GM18868 (cell line): ENCODE data around the gene RGS9BP.
"Not testable (repeated sequence)": the region's sequence is repeated elsewhere in the genome, so short reads cannot be mapped to it uniquely, and the experiment has no call there.

Source experiments
- ATAC-seq: cut with Tn5 transposase; IDR thresholded peaks from one replicate; pipeline ENCODE4 v1.9.1; 2021; ENCODE audit warnings: mild to moderate bottlenecking, moderate library complexity; ENCODE audit not compliant: unreplicated experiment

RGS9BP gene

DNA sequence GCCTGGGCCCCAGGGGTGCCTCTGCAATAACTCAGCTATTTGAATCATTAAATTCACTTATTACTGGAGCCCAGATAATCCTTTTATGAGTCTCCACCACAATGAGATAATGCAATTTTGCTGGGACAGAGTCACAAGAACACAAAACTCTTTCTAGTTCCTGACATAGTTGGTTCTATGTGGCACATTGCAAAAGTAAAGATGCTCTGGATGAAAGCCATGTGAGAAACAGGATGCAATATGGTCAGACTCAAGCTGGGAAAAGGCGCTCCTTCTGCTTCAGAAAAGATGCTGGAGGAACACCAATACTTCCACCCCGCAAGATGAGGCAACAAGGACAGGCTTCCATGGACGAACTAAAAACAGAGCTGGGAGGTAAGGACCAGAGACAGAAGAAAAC is 6.3 kb upstream of the RGS9BP start:
- ATAC-seq = no peak

DNA sequence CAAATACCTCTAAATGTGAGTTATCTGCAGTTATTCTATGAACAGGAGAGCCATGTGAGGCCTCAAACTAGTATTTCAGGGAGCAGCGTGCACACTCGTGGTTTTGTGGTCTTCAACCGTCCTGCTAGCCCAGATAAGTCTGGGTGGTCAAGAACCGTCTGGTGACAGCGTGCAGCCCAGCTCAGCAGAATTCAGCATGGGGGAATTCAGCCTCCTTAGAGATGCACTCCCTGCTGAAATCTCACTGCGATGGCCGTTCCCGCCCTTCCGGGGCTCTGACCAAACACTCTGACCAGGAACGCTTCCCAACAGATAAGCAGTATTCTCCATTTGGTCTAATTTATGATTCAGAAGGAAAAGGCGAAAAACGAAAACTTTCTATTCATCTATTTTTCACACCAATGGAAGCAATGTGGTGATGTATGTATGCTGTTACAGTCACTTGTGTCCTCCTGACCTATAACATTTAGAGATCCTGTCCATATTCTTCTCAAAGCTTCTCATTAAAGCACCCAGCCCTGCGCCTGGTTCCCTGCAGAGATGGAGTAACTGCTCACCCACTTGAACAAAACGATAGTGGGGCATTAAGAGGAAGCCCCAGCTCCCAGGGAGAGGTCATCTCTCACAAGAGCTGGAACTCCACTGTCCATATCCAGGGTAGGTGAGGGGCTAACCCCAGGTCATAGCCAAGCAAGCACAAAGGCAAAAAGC is 3.6 kb upstream of the RGS9BP start:
- ATAC-seq = no peak

- ATAC-seq = no peak
Measured at GRCh38 chr19:32672841-32673240, 2.8 kb upstream of the RGS9BP start.

GRCh38 chr19:32673573-32673972 is 2.1 kb upstream of the RGS9BP start:
- ATAC-seq = no peak

GRCh38 chr19:32674153-32674930 is 1.3 kb upstream of the RGS9BP start:
- ATAC-seq = no peak

DNA sequence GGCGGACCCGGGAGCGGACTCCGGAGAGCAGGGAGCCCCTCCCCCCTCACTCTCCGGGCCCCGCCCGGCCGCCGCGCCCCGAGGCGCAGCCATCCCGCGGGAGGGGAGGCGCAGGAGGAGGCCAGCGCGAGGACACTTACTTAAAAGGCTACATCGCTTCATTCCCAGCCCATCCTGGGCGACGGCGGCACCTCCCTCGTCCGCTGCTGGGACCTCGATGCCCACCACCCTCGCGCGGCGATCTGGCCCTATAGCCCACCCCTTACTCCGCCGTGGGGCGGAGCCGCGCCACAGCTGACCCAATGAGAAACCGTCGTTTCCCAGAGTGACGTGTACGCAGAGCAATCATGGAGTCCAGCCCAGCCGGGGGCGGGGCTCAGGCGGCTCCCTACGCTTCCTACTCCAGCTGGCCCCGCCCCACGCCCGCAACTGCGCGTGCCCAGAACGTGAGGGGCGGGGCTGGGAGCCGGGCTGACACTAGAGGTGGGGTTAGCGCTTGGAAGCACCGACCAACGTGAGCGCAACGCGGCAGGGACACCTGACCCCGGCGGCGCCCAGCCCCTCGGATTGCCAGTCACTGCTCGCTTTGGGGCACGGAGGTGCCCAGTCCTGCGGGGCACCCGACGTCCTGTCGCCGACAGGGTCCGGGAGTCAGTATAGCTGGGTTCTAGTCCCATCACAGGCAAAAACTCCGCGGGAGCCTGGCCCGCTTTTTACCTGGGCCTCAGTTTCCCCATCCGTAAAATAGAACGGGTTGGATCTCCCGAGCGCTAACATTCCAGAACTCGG is 523 bp upstream of the RGS9BP start, which contains the start of gene ANKRD27:
TSS of gene ANKRD27 (minus strand) at position 250 of the 789 bp plus-strand sequence. CDS start 16,165 bp downstream, outside the sequence.
- peak; percentile 97 for ATAC-seq

DNA sequence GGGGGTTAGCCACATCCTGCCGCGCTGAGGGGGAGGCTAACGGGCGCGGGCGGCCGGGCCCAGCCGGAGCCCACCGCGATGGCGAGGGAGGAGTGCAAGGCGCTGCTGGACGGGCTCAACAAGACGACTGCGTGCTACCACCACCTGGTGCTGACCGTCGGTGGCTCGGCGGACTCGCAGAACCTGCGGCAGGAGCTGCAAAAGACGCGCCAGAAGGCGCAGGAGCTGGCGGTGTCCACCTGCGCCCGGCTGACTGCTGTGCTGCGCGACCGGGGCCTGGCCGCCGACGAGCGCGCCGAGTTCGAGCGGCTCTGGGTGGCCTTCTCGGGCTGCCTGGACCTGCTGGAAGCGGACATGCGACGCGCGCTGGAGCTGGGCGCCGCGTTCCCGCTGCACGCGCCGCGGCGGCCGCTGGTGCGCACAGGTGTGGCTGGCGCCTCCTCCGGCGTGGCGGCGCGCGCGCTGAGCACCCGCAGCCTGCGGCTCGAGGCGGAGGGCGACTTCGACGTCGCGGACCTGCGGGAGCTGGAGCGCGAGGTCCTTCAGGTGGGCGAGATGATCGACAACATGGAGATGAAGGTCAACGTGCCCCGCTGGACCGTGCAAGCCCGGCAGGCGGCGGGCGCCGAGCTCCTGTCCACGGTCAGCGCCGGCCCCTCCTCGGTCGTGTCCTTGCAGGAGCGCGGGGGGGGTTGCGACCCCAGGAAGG is 692 bp downstream of the RGS9BP start:
- no peak for ATAC-seq

- no peak for ATAC-seq
Measured at GRCh38 chr19:32676895-32677359, 1.3 kb downstream of the RGS9BP start.

GRCh38 chr19:32677657-32678056 is 2.0 kb downstream of the RGS9BP start:
- ATAC-seq = no peak

- ATAC-seq = no peak
Measured at GRCh38 chr19:32680986-32681385, 5.3 kb downstream of the RGS9BP start.

DNA sequence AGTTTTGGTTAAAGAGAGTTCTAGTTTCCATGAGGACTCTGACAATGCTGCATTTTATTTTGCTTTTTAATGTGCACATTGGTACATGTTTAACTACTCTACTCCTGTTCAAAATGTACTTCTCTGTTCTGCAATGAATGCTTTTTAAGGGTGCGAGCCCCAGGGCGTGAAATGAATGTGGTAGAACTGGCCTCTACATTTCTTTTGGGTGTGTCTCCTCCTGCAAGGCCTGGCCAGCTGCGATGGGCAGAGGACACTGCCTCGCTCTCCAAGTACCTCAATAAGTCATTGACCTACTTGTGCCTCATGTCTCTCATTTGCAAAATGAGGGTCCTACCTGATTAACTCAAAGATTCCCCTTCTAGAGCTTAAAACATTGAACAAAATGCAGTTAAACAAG is 6.7 kb downstream of the RGS9BP start:
- ATAC-seq = no peak

GRCh38 chr19:32686847-32687475 is 11.3 kb downstream of the RGS9BP start:
- ATAC-seq = no peak

DNA sequence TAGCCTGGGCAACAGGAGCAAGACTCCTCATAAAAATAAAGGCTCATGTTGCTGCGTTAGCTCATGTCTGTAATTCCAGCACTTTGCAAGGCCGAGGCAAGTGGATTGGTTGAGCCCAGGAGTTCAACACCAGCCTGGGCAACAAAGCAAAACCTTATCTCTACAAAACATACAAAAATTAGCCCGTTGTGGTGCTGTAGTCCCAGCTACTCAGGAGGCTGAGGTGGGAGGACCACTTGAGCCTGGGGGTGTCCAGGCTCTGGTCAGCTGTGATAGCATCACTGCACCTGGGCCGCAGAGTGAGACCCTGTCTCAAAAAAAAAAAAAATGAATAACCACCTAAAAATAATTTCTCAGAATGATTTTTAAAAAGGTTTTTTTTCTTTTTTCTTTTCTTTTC is 12.0 kb downstream of the RGS9BP start:
- ATAC-seq = no peak

GRCh38 chr19:32688311-32688710 is 12.7 kb downstream of the RGS9BP start:
- no peak for ATAC-seq

DNA sequence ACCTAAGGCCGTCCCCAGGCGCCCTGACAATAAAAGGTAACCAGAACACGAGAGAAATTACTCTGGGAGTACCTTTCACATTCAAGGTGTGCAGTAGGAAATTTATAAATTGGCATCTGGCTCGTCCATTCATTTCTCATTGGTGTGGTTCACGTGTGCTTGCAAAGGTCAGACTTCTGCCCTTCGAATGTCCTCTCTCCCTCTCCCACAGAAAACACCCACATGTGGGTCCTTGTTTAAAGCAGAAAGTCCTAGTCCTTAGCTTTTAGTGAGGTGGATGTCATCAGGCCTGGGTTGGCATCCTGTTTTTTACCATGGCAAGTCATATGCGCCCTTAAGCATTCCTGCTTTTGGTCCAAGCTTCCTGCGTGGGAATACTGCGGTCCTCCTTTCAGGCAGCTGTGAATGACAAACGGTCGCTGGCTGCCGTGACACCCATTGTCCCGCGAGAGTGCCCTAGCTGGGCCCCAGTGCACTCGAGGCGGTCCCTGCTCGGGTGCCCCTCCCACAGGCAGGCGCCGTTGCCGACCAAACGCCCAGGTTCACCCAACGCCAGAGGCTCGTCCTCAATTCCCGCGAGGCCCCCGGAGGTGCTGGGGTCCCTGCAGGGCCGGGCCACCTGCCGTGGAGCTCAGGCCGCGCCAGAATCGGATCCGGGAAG is 15.8 kb downstream of the RGS9BP start, which contains the start of gene NUDT19:
TSS of gene NUDT19 (plus strand) at position 531 of the 661 bp plus-strand sequence. CDS start 140 bp downstream, outside the sequence.
- peak; percentile 89 for ATAC-seq

GRCh38 chr19:32691952-32692726 is 16.5 kb downstream of the RGS9BP start:
- peak; percentile 66 for ATAC-seq

DNA sequence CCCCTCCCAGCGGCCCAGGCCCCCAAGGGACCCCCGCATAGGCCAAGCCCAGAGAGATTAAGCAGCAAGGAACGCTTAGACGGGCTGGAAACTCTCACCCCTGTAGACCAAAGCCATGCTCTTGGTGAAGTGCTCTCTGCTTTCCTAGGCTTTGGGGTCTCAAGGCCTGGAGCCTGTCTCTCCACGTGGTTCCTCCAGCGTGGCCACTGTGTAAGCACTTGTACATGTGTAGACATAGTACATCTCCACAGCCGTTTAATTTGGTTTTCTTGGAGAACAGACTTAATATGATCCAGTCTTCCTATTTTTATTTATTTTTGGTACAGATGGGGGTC is 17.0 kb downstream of the RGS9BP start:
- ATAC-seq = peak; percentile 2

- ATAC-seq = not testable (repeated sequence)
Measured at GRCh38 chr19:32693151-32694108, 17.8 kb downstream of the RGS9BP start.
